Heart left ventricle (tissue), 13 donors: ENCODE results near the gene FCHSD2.

Source experiments
- CTCF ChIP-seq, 12 donors: fragments of 200-600 bp; sonication (generic) in 4 of 12; IDR thresholded peaks; one replicate each; pipeline versions ENCODE4 v1.5.0 to v1.8.0; 2018 to 2022; ENCODE audit warnings: antibody characterized with exemption in 12 of 12, mild to moderate bottlenecking in 5 of 12
- POLR2A ChIP-seq, 2 donors: fragments of 450-650 bp; IDR thresholded peaks; one replicate each; pipeline ENCODE4 v1.6.1; 2017; ENCODE audit warnings: antibody characterized with exemption in 2 of 2, mild to moderate bottlenecking in 2 of 2, moderate library complexity in 2 of 2
- donor health status: ischemic (EF 13 %, LVEDD 7.1; RV severe dilation, severe dysfunction).
- donor health status: DM: no; HTN: yes; CAD: no.
- donor health status: DM: no; HTN: no; CAD: no.
- donor health status: ischemic (EF 25% LVEDD 6.9; RV normal size, moderate dysfunction).
- donor health status: ischemic (EF 25% LVEDD 5.7; RV mildly dilated, moderate dysfunction).
- donor health status: ischemic (EF 35%, LVEDD 5.7; RV mildly dilated, moderate dysfunction).
- donor health status: nonischemic (EF 11% LVEDD 7.7; RV severe dilation, severe dysfunction).
- donor health status: DM: yes; HTN: yes; CAD: no.
- donor health status: PGD.
- donor health status: ischemic (EF 29% LVEDD 5.4; RV normal size, mild dysfunction).
- donor health status: nonischemic (EF 23%, LVEDD 6.1; RV moderate dilation, normal function).

DNA sequence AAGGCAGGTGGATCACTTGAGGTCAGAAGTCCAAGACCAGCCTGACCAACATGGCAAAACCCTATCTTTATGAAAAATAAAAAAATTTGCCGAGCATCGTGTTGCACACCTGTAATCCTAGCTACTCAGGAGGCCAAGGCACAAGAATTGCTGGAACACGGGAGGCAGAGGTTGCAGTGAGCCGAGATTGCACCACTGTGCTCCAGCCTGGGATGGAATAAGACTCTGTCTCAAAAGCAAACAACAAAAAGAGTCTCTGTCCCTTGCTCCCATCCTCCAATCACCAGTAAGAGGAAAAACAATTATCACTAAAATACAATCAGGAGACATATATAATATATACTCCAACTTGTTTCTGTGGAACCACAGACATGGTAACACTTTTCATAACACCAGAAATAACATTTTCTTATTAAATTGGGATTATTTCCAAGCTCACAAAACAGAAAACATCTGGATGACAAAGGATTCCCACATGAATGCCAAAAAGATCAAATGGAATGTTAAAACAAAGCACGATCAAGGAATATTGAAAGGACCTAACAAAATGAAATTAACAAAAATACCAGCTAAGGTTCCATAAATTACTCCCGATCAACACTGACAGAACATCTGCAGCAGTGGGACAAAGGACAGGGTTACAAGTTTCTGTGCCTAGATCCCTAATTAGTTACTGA lies 15.2 kb downstream of the FCHSD2 start:
- no peak for TF ChIP-seq CTCF (IDR thresholded peaks at IDR 0.05)
- TF ChIP-seq POLR2A (IDR thresholded peaks at IDR 0.05): no peak
